Esophagus squamous epithelium (tissue), 5 donors: Measurements from ENCODE around the gene TRPT1. TPM values are rescaled to one million over a fixed set of nuclear protein-coding genes. Genes with fewer than 3 reads are reported as not detected.

ENCODE experiments used
- DNase-seq: peaks from one replicate; lab custom pipeline; 2025; lab: John Stamatoyannopoulos, UW
- H3K27ac ChIP-seq, 4 donors: fragments of 200-600 bp; sonication (generic); one replicate each; pipeline ENCODE4 v1.5.1; 2016 to 2019; ENCODE audit warnings: mild to moderate bottlenecking in 1 of 4
- H3K27me3 ChIP-seq, 4 donors: fragments of 200-600 bp; sonication (generic); 1 replicate in 3 of 4; 2 replicates in 1 of 4; pipeline versions ENCODE4 v1.5.1 to v1.6.0; 2017 to 2021; ENCODE audit warnings: antibody characterized with exemption in 1 of 4
- H3K36me3 ChIP-seq, 3 donors: fragments of 200-600 bp; sonication (generic); one replicate each; pipeline ENCODE4 v1.5.1; 2016 to 2019
- H3K4me1 ChIP-seq, 3 donors: fragments of 200-600 bp; sonication (generic); one replicate each; pipeline ENCODE4 v1.5.1; 2017 to 2019
- H3K4me3 ChIP-seq, 4 donors: fragments of 200-600 bp; sonication (generic); 1 replicate in 3 of 4; 2 replicates in 1 of 4; pipeline ENCODE4 v1.5.1; 2016 to 2019; ENCODE audit warnings: mild to moderate bottlenecking in 2 of 4, moderate library complexity in 1 of 4
- H3K9me3 ChIP-seq, 3 donors: fragments of 200-600 bp; sonication (generic); one replicate each; pipeline ENCODE4 v1.5.1; 2016 to 2019
- CTCF ChIP-seq, 6 experiments: fragments of 450-650 bp in 4 of 6; fragments of 200-600 bp in 2 of 6; sonication (generic) in 2 of 6; IDR thresholded peaks; one replicate each; pipeline ENCODE4 v1.5.1; 2016 to 2019; ENCODE audit warnings: antibody characterized with exemption in 6 of 6, mild to moderate bottlenecking in 4 of 6, moderate library complexity in 4 of 6
- POLR2A ChIP-seq, 4 donors: fragments of 450-650 bp; IDR thresholded peaks; one replicate each; pipeline ENCODE4 v1.6.1; 2017; ENCODE audit warnings: antibody characterized with exemption in 4 of 4, mild to moderate bottlenecking in 4 of 4, moderate library complexity in 3 of 4
- WGBS, 2 donors: methylation state at CpG; one replicate each; pipeline ENCODE4 v1.1.5; 2018; 5-methylcytosine and 5-hydroxymethylcytosine counted together
- intact Hi-C: fragments of 100-400 bp; cut with DNase I; formaldehyde crosslinking; loops from one replicate; pipeline ENCODE4 v1.15.0; 2022
- total RNA-seq, 4 donors: library from RNA; depleted of rRNA; stranded (reverse); fragments of >200 nt; gene quantifications; one replicate each; pipeline ENCODE4 v1.1.0, GENCODE V29; 2016
- donor health status: DM: yes; HTN: yes; CAD: no.

The TRPT1 gene
- total RNA-seq, 4 donors from 2014 or later, result 23.9 to 68.7 (median 45.8) TPM

- H3K36me3 ChIP-seq, result peaks cover 0 to 35% (median 0%) of the 10 kb centered on the region in 3 donors
- intact Hi-C loops, result no loop called here
- 0 to 48% methylated on average over 1 to 8 of the region's 12 CpGs for WGBS, 2 donors
- no peaks in the 10 kb centered on the region for H3K9me3 ChIP-seq
- H3K4me3 ChIP-seq, result peak overlapping the region in 2 of 4 donors; percentile 3 to 30
- H3K27me3 ChIP-seq, result no peaks in the 10 kb centered on the region
- H3K27ac ChIP-seq, result peak overlapping the region; percentile 95 to 100 (median 99)
- H3K4me1 ChIP-seq, result peaks cover 56 to 86% (median 59%) of the 10 kb centered on the region in 3 donors
- no peak for TF ChIP-seq POLR2A (IDR thresholded peaks at IDR 0.05)
- peak in 1 of 6 experiments; percentile 27 for TF ChIP-seq CTCF (IDR thresholded peaks at IDR 0.05)
- no peak for DNase-seq
Observed at GRCh38 chr11:64237484-64237951, 11.5 kb upstream of the TRPT1 start.

GRCh38 chr11:64235437-64236161 is 9.6 kb upstream of the TRPT1 start:
- no peak for TF ChIP-seq POLR2A (IDR thresholded peaks at IDR 0.05)
- no peak for TF ChIP-seq CTCF (IDR thresholded peaks at IDR 0.05)
- H3K36me3 ChIP-seq, result peaks cover 0 to 35% (median 0%) of the 10 kb centered on the region in 3 donors
- peaks cover 47 to 95% (median 68%) of the 10 kb centered on the region in 3 donors for H3K4me1 ChIP-seq
- no peaks in the 10 kb centered on the region for H3K27me3 ChIP-seq
- no peaks in the 10 kb centered on the region for H3K9me3 ChIP-seq
- peak overlapping the region; percentile 75 to 93 (median 85) for H3K27ac ChIP-seq
- DNase-seq, result no peak
- peak overlapping the region; percentile 56 to 88 (median 75) for H3K4me3 ChIP-seq
- intact Hi-C loops, result no loop called here
- 72 to 73% methylated on average over 5 of the region's 12 CpGs for WGBS, 2 donors

- no peak for DNase-seq
- Histone ChIP-seq H3K27me3 (no peaks in the 10 kb centered on the region), H3K27ac (peak overlapping the region; percentile 75 to 93 (median 85)), H3K36me3 (peaks cover 0 to 35% (median 0%) of the 10 kb centered on the region in 3 donors), H3K4me1 (peaks cover 39 to 93% (median 63%) of the 10 kb centered on the region in 3 donors), H3K9me3 (no peaks in the 10 kb centered on the region), H3K4me3 (peak overlapping the region; percentile 56 to 88 (median 75))
- intact Hi-C loops, result no loop called here
- TF ChIP-seq POLR2A (IDR thresholded peaks at IDR 0.05), result peak in 1 of 4 donors; percentile 45
- TF ChIP-seq CTCF (IDR thresholded peaks at IDR 0.05), result no peak
- WGBS, 2 donors, result no CpG with 5 or more reads among the region's 80 CpGs
Observed at GRCh38 chr11:64234647-64235379, 8.8 kb upstream of the TRPT1 start.

- Histone ChIP-seq H3K27ac (peak within 1 kb of the TSS; percentile 79 to 93 (median 90)), H3K27me3 (no peaks in the 10 kb centered on the region), H3K4me3 (peak within 1 kb of the TSS; percentile 58 to 88 (median 75)), H3K36me3 (peaks cover 0 to 32% (median 0%) of the 10 kb centered on the region in 3 donors), H3K9me3 (no peaks in the 10 kb centered on the region), H3K4me1 (peaks cover 36 to 93% (median 61%) of the 10 kb centered on the region in 3 donors)
- TF ChIP-seq CTCF (IDR thresholded peaks at IDR 0.05) (no peak), POLR2A (IDR thresholded peaks at IDR 0.05) (peak in 2 of 4 donors; percentile 27 to 58)
- WGBS, 2 donors, result 3 to 10% methylated on average over 2 to 34 of the region's 62 CpGs
- intact Hi-C loops, result no loop called here
- no peak for DNase-seq
Observed at GRCh38 chr11:64233913-64234586, 8.1 kb upstream of the TRPT1 start, which contains the start of gene VEGFB. Gene VEGFB, plus strand, starts transcription at chr11:64234584. Its CDS starts 250 bp downstream, at chr11:64234834.
